ENCODE measurements around the gene CMSS1.
"Not testable (repeated sequence)": the region's sequence is repeated elsewhere in the genome, so short reads cannot be mapped to it uniquely, and the experiment has no call there.

GRCh38 chr3:100096286-100096685 lies 278.6 kb downstream of the CMSS1 start:
- not testable (repeated sequence) for TF ChIP-seq POLR2AphosphoS5 (IDR thresholded peaks at IDR 0.05); CTCF (IDR thresholded peaks at IDR 0.05); EP300 (IDR thresholded peaks at IDR 0.05; ENCODE audit: low read depth)
